Measurements from ENCODE around the gene GRM8.

The GRM8 gene

GRCh38 chr7:126608339-126608776 is 644.4 kb downstream of the GRM8 start:
- Histone ChIP-seq H3K9me3 (ENCODE audit: insufficient read depth, low read depth, low read length) (no peaks in the 10 kb centered on the region), H3K36me3 (ENCODE audit: insufficient read depth, low read length) (no peaks in the 10 kb centered on the region), H3K27me3 (ENCODE audit: insufficient read depth, low read length, poor library complexity, severe bottlenecking) (no peaks in the 10 kb centered on the region), H3K4me2 (ENCODE audit: low read depth, low read length, poor library complexity, severe bottlenecking) (no peak overlapping the region), H3K4me3 (ENCODE audit: low read length, poor library complexity, severe bottlenecking) (no peak overlapping the region), H2AFZ (ENCODE audit: low read length) (no peak overlapping the region), H3K9ac (ENCODE audit: low read depth, low read length, poor library complexity, severe bottlenecking) (no peak overlapping the region), H3K9me2 (replicated peaks; ENCODE audit: low read depth, low read length) (no peaks in the 10 kb centered on the region), H3F3A (ENCODE audit: low read depth) (no peaks in the 10 kb centered on the region), H4K20me1 (ENCODE audit: insufficient read depth, low read length, poor library complexity, severe bottlenecking) (no peaks in the 10 kb centered on the region), H3K4me1 (ENCODE audit: insufficient read depth, low read length, poor library complexity, severe bottlenecking) (no peaks in the 10 kb centered on the region), H3K79me2 (ENCODE audit: insufficient read depth, low read length) (no peaks in the 10 kb centered on the region)
- TF ChIP-seq CTCF (conservative IDR thresholded peaks at IDR 0.05; ENCODE audit: low read length), result peak; percentile 59
- TF ChIP-seq EZH2phosphoT487 (IDR thresholded peaks at IDR 0.05; ENCODE audit: borderline replicate concordance), result no peak

GRCh38 chr7:126606331-126606730 is 646.4 kb downstream of the GRM8 start:
- Histone ChIP-seq H3K36me3 (ENCODE audit: insufficient read depth, low read length) (no peaks in the 10 kb centered on the region), H3K9me2 (replicated peaks; ENCODE audit: low read depth, low read length) (no peaks in the 10 kb centered on the region), H3F3A (ENCODE audit: low read depth) (no peaks in the 10 kb centered on the region), H3K27me3 (ENCODE audit: insufficient read depth, low read length, poor library complexity, severe bottlenecking) (no peaks in the 10 kb centered on the region), H3K79me2 (ENCODE audit: insufficient read depth, low read length) (no peaks in the 10 kb centered on the region), H2AFZ (ENCODE audit: low read length) (no peak overlapping the region), H3K4me1 (ENCODE audit: insufficient read depth, low read length, poor library complexity, severe bottlenecking) (no peaks in the 10 kb centered on the region), H3K9ac (ENCODE audit: low read depth, low read length, poor library complexity, severe bottlenecking) (no peak overlapping the region), H3K4me3 (ENCODE audit: low read length, poor library complexity, severe bottlenecking) (no peak overlapping the region), H3K9me3 (ENCODE audit: insufficient read depth, low read depth, low read length) (no peaks in the 10 kb centered on the region), H4K20me1 (ENCODE audit: insufficient read depth, low read length, poor library complexity, severe bottlenecking) (no peaks in the 10 kb centered on the region), H3K4me2 (ENCODE audit: low read depth, low read length, poor library complexity, severe bottlenecking) (no peak overlapping the region)
- no peak for TF ChIP-seq CTCF (conservative IDR thresholded peaks at IDR 0.05; ENCODE audit: low read length)
- TF ChIP-seq EZH2phosphoT487 (IDR thresholded peaks at IDR 0.05; ENCODE audit: borderline replicate concordance), result no peak

- H3K9ac ChIP-seq (ENCODE audit: low read depth, low read length, poor library complexity, severe bottlenecking), result no peak overlapping the region
- no peaks in the 10 kb centered on the region for H3K4me1 ChIP-seq (ENCODE audit: insufficient read depth, low read length, poor library complexity, severe bottlenecking)
- H3K36me3 ChIP-seq (ENCODE audit: insufficient read depth, low read length), result no peaks in the 10 kb centered on the region
- H2AFZ ChIP-seq (ENCODE audit: low read length), result no peak overlapping the region
- TF ChIP-seq CTCF (conservative IDR thresholded peaks at IDR 0.05; ENCODE audit: low read length) (no peak), EZH2phosphoT487 (IDR thresholded peaks at IDR 0.05; ENCODE audit: borderline replicate concordance) (no peak)
- H3K79me2 ChIP-seq (ENCODE audit: insufficient read depth, low read length), result no peaks in the 10 kb centered on the region
- no peaks in the 10 kb centered on the region for H3K9me2 ChIP-seq (replicated peaks; ENCODE audit: low read depth, low read length)
- H3K4me2 ChIP-seq (ENCODE audit: low read depth, low read length, poor library complexity, severe bottlenecking), result no peak overlapping the region
- H3K9me3 ChIP-seq (ENCODE audit: insufficient read depth, low read depth, low read length), result no peaks in the 10 kb centered on the region
- no peaks in the 10 kb centered on the region for H3F3A ChIP-seq (ENCODE audit: low read depth)
- no peaks in the 10 kb centered on the region for H3K27me3 ChIP-seq (ENCODE audit: insufficient read depth, low read length, poor library complexity, severe bottlenecking)
- no peaks in the 10 kb centered on the region for H4K20me1 ChIP-seq (ENCODE audit: insufficient read depth, low read length, poor library complexity, severe bottlenecking)
- no peak overlapping the region for H3K4me3 ChIP-seq (ENCODE audit: low read length, poor library complexity, severe bottlenecking)
Observed at GRCh38 chr7:126605553-126605952, 647.2 kb downstream of the GRM8 start.
